GM20431 (cell line): Measurements from ENCODE around the gene MYOM1.
"Not testable (repeated sequence)": the region's sequence is repeated elsewhere in the genome, so short reads cannot be mapped to it uniquely, and the experiment has no call there.

Experiments
- in situ Hi-C: fragments of 300-500 bp; cut with MseI, MboI; formaldehyde crosslinking; loops from one replicate; pipeline ENCODE4 v1.15.0; 2020; ENCODE audit warnings: low sequenced_read_pairs; ENCODE audit not compliant: unreplicated experiment

Gene MYOM1

DNA sequence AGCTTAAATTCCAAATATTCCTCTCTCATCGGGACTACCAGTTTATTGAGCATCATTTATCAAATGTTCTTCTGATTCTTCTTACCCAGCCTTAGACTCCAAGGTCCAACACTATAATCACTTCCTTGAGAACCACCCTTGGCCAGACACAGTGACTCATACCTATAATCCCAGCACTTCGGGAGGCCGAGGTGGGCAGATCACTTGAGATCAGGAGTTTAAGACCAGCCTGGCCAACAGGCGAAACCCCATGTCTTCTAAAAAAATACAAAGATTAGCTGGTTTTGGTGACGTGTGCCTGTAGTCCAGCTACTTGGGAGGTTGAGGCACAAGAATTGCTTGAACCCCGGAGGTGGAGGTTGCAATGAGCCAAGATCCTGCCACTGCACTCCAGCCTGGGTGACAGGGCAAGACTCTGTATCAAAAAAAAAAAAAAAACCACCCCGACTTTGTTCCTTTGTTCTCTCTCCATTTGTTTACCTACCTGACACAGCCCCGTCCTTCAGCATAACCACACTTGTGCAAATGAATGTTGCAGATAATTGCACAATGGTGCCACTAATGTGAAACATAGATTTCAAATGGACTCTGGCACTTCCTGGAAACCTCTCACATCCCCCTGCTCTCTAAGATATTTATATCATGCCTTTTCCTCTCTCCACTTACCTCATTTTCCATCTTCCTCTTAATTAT lies 167.9 kb downstream of the MYOM1 start:
- in situ Hi-C loops = no loop called here

DNA sequence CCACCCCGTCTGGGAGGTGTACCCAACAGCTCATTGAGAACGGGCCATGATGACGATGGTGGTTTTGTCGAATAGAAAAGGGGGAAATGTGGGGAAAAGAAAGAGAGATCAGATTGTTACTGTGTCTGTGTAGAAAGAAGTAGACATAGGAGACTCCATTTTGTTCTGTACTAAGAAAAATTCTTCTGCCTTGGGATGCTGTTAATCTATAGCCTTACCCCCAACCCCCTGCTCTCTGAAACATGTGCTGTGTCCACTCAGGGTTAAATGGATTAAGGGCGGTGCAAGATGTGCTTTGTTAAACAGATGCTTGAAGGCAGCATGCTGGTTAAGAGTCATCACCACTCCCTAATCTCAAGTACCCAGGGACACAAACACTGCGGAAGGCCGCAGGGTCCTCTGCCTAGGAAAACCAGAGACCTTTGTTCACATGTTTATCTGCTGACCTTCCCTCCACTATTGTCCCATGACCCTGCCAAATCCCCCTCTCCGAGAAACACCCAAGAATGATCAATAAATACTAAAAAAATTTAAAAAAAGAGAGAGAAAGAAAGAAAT lies 169.8 kb downstream of the MYOM1 start:
- in situ Hi-C loops = not testable (repeated sequence)

GRCh38 chr18:3048820-3049349 lies 170.9 kb downstream of the MYOM1 start:
- in situ Hi-C loops = no loop called here

DNA sequence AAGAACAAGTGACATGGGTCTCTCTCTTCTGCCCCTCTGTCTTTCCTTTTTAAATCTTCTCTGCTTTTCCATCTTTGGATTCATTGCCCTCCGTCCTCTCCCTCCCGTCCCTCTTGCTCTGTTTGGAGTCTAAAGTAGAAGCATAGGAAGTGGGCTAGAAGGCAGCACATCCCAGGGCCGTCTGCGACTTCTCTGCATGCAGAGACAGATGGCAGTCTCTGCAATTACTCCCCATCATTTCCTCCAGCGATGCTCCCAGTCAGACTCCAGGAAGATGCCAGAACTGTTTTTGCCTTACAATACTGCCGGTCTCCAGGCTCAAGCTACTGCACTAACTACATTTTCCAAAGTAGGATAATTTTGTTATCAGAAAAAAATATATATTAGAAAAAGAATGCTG lies 171.6 kb downstream of the MYOM1 start:
- in situ Hi-C loops = no loop called here

DNA sequence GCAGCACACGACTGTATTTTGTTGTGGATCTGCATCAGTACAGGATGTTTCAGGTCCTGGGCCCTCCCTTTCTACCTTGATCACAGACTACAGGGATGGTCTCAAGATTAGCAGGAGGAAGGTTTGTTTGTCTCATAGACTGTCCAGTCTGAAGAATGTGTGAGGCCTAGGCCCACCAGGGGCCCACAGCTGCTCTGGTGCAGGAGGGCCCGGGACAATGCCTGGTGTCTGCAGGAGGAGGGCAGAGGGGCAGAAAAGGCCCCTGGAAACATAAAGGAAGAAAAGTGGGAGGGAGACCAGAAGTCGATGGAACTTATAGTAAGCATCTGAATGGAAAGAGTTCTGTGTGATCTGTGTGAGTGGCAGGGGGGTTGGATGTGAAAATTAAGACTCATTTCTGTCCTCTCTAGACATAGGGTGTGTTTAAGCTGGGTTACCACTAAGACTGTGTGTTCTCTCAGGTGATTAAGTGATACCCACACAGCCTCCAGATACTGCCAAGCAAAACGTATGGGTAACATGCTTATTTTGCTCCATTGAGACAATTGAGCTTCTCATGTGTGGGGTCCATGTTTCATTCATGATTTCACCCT lies 173.5 kb downstream of the MYOM1 start:
- in situ Hi-C loops = no loop called here

DNA sequence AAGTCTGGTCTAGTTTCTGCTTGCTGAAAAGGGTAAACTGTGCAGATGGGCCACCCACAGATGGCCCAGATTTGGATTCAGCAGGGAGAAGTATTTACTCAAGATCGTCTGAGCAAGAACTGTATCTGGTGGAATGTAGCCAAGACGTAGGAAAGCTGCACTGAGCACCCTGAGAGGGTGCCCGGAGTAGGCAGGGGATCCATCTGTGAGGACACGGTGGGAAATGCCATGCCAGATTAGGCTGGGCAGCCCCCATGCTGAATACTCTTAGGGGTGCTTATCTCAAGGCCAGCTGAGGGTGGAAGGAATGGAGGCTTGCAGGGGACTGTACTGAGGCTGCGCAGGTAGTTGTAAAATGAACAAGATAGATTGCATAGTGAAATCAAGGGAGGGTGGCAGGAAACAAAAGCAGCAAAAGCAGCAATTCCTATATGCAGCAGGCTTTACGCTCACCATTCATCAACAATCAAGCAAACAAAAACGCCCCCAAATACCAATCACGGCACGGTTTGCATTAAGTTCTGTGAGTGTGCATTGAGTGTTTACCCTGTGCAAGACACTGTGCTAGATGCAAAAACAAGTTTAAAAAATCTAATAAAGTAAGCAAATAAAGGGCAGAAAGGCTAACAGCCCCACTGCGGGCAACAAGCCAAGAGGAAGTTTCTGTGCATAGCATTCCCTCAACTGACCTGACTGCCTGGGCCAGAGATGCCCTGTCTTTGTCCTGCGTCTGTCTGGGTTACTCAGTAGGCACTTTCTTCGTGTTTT lies 174.7 kb downstream of the MYOM1 start:
- in situ Hi-C loops = no loop called here

GRCh38 chr18:3042379-3042778 lies 177.4 kb downstream of the MYOM1 start:
- in situ Hi-C loops = no loop called here

GRCh38 chr18:3041843-3042242 lies 177.9 kb downstream of the MYOM1 start:
- in situ Hi-C loops = no loop called here

GRCh38 chr18:3040881-3041280 lies 178.9 kb downstream of the MYOM1 start:
- in situ Hi-C loops = no loop called here

DNA sequence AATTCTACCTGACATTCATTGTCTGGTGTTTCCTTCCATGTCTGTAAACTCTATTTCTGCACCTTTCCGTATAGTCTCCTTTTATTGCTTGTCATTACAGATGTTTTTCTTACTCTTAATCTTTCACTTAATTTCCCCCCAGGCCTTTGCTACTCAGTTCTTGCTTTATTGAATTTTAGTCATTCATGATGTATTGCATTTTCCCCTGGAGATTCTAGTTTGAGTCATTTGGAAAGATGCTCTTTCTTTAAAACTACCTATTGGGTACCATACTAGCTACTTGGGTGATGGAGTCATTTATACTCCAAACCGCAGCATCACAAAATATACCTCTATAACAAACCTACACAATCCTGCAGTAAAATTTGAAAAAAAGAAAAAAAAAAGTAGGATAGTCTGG lies 179.6 kb downstream of the MYOM1 start:
- in situ Hi-C loops = no loop called here

GRCh38 chr18:3037423-3037915 lies 182.3 kb downstream of the MYOM1 start:
- in situ Hi-C loops = no loop called here

DNA sequence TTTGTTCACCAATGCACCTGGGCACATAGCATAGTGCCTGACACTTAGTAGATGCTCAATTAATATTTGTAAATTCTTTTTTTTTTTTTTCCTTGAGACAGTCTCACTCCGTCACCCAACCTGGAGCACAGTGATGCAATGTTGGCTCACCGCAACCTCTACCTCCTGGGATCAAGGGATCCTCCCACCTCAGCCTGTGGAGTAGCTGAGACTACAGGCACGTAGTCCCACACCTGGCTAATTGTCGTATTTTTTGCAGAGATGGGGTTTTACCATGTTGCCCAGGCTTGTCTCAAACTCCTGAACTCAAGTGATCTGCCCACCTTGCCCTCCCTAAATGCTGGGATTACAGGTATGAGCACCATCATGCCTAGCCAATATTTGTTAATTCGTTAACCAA lies 183.7 kb downstream of the MYOM1 start:
- in situ Hi-C loops = no loop called here

GRCh38 chr18:3035635-3036034 lies 184.1 kb downstream of the MYOM1 start:
- in situ Hi-C loops = no loop called here

DNA sequence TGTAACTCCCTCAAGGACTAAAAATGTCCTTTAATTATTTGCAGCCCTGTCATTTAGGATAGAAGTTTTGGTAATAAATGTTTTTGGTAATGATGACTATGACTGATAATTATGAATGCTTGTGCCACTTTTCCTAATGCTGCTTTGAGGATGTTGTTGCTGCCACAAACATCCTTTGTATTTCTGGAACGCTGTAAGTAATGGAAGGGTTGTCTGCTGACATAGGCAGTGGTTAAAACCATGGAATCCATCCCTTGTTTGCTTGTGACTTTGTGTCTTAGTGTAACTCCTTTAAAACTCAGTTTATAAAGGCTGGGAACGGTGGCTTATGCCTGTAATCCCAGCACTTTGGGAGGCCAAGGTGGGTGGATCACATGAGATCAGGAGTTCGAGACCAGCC lies 187.0 kb downstream of the MYOM1 start:
- in situ Hi-C loops = no loop called here

GRCh38 chr18:3029215-3029952 lies 190.4 kb downstream of the MYOM1 start:
- in situ Hi-C loops = no loop called here

DNA sequence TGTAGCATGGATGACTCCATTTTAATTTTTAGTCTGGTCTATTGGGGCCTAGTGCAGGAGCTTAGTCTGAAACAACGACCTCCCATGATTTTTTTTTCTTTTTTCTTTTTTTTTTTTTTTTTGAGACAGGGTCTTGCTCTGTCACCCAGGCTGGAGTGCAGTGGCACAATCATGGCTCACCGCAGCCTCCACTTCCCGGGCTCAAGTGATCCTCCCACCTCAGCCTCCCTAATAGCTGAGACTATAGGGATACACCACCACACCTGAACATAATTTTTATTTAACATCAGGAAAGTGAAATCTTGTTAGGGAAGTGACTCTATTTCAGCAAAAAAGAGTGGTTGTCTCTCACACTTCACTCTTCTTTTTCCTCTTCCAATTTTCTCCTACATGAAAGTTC lies 191.7 kb downstream of the MYOM1 start:
- in situ Hi-C loops = not testable (repeated sequence)

- in situ Hi-C loops = no loop called here
Measured at GRCh38 chr18:3027370-3027891, 192.3 kb downstream of the MYOM1 start.

DNA sequence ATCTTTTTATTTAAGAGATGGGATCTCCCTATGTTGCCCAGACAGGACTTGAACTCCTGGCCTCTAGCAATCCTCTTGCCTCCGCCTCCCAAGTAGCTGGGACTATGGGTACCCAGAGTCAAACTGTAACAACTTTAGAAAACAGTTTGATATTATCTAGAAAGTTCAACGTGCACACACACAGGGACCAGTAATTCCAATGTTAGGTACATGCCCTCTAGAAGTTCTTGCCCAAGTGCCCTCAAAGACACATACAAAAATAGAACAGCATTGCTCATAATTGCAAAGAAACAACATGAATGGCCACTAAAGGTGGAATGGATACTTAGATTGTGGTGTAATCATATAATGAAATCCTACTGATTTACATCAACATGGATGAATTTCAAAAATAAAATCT lies 194.2 kb downstream of the MYOM1 start:
- in situ Hi-C loops = no loop called here

- in situ Hi-C loops = not testable (repeated sequence)
Measured at GRCh38 chr18:3023603-3024002, 196.2 kb downstream of the MYOM1 start.
